Inferior parietal cortex (tissue), 1 donor: Measurements from ENCODE around the gene CPNE4.
A peak's percentile ranks its signal among the peaks of the same experiment; 100 is the strongest.
"Not testable (repeated sequence)": the region's sequence is repeated elsewhere in the genome, so short reads cannot be mapped to it uniquely, and the experiment has no call there.

Source experiments
- DNase-seq: peaks from one replicate; pipeline ENCODE4 v3.0.0-alpha.2; 2016; ENCODE audit errors: extremely low spot score

The CPNE4 gene

DNA sequence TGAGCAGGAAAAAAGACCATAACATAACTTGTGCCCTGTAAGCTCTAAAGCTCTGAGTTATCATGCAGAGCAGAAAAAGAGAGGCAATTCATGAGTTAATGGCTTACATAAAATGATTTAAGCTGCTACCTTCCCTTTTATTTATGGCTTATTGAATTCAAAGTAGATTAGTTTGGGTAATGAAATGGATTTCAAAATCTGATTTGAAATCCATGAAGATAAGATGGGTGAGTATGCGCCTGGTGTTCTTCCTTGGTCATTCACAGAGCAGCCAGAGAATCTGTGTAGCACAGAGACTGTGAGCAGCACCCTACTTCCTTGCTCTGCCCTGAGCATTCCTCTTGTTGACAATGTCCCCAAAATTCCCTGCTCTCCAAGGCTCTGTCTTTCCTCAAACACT lies 495.8 kb downstream of the CPNE4 start:
- no peak for DNase-seq

DNA sequence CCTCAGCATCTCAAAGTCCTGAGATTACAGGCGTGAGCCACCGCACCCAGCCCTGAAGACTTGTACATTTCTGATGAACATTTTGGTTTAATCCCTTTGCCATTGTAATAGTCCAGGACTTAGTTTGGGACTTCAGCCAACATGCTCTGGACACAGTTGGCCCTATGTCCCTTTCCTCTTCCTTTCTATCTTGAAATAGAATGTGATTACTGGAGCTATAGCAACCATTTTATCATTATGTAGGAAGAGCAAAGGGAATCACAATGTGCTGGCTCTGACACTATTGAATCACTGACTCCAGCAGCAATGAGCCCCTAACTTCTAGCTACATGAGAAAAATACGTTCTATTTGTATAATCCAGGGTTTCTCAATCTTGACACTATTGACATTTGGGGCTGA lies 497.3 kb downstream of the CPNE4 start:
- DNase-seq: no peak

DNA sequence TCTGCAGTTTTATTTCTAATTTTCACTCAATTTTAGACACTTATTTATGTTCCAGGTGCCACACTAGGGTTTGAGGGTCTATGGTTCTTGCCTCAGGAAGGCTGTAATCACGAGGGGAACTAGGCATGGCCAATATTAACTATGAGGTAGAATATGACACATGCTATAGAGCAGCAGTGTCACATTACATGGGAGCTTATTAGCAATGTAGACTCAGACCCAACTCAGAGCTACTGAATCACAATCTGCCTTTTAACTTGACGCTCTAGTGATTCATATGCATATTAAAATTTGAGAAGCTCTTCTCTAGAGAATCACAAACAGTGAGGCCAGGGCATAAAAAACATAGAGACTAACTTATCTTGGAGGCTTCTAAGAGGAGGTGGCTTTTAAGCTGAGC lies 499.2 kb downstream of the CPNE4 start:
- DNase-seq: no peak

DNA sequence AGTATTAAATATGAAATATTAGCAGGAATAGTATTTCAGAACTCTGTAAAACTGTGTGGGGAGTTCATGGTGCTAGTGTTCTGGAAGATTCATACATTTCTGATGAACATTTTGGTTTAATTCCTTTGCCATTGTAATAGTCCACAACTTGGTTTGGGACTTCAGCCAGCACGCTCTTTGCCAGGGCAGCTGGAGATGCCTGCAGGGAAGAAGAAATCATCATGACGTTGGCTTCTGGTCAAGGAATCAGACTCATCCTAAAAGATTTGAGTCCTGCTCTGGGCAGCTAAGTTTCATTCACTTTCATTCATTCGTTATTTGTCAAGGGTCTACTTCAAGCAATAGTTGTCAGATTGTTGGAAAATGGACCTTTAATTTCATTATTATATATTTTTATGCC lies 499.7 kb downstream of the CPNE4 start:
- DNase-seq: no peak

DNA sequence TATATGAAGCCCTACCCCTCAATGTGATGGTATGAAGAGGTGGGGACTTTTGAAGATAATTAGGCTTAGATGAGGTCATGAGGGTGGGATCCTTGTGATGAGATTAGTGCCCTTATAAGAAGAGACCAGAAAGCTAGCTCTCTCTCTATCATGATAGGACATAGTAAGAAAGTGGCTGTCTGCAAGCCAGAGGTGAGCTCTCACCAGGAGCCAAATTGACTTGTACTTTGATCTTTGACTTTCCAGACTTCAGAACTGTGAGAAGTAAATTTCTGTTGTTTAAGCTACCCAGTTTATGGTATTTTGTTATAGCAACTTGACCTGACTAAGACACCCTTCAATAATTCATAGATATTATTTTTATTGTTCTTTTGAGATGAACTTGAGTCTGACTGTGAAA lies 502.2 kb downstream of the CPNE4 start:
- DNase-seq: no peak

DNA sequence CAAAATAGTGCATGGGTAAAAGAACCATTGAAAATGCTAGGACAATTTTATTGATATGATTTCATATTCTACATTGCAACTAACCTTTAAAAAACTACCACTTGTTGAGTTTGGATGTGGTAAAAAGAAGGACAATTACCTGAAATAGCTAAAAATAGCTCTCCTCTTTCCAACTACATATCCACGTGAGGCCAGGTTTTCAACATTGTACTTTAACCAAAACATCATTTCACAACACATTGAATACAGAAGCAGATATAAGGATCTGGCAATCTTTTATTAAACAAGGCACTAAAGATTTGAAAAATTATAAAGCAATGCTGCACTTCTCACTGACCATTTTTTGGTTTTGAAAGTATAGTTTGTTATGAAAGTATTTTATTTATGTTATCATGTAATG lies 504.0 kb downstream of the CPNE4 start:
- no peak for DNase-seq

DNA sequence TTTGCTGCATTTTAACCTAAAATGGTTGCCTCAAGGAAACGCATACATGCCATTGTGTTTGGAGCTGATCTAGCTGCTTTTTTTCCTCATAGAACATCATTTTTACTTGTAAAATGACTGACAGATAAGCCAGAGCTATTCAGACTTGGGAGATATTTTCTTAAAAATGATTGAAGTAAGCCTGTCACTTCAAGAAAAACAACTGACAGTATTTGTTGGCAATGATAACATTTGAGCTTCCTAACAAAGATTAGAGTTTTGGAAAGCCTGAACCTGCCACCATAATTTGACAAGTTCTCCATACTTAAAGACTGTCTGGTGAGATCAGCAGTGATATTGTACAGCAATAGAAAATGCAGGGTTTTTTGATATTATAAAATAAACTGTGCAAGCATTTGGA lies 504.4 kb downstream of the CPNE4 start:
- DNase-seq: no peak

DNA sequence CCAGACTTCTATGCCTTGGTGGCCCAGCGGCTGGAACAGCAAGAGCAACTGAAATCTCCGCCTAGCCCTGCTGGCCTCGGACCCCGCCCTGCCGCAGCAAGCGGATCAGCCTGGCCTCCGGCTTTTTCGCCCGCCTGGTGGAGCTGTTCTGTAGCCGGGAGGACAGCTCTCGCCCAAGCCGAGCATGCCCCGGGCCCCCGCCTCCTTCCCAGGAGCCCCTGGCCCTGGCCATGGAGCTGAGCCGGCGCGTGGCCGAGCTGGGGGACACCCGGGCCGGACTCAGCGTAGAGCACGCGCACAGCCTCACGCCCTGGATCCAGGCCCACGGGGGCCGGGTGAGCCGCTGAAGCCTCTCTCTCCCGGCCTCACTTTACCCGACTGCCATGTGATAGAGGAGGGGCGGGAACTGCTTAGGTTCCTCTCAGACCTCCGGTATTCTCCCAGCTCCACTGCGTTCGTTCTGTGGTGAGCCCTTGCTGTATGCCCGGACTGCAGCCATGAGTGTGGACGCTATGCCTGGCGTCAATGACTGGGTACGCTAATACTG lies 507.9 kb downstream of the CPNE4 start:
- peak; percentile 24 for DNase-seq

DNA sequence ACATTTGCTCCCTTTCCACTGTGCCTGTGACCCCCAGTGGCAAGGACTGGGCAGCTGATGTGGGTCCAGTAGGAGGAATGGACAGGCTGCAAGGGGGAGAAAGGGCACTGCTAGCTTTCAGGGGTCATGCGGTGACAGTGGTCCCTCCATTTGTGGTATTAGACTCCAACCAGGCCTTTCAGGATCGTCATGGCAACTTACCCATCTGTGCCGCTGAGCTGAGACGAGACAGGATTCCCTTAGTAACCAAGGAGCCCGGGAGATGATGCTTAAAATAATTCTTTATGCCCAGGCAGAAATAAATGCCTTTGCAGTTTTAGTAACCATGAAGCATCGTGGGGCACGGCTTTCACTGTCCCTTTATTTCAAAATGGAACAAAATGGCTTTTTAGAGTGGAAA lies 516.1 kb downstream of the CPNE4 start:
- no peak for DNase-seq

DNA sequence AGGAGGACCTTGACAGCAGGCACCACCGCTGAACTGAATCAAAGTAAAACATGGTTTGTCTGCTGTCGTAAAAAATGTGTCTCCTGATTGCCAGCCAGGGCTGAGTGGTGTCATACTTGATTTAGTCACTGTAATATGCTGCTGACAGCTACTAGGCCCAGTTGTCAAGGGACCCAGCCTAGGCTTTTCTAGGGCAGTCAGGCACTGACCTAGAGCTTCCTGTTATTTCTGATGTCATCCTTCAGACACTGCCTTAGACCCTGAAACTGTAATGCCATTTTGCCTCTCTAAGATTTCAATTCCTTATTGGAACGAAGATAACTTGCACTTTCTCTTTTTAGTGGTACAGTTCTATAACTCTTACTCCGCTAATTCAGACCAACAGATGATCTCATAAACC lies 529.4 kb downstream of the CPNE4 start:
- no peak for DNase-seq

DNA sequence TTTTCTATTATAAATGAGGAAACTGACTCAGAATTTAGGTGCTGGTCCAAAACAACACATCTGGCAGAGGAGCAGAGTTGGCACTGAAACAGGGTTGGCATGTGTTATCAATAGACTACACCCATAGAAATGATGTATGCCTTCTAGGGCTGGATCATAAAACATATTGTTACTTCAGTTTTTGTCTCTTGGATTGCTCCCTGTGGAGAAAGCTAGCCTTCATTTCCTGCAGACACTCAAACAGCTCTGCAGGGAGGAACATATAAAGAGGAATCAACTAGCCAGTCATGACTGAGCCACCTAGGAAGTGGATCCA lies 531.5 kb downstream of the CPNE4 start:
- DNase-seq: no peak

DNA sequence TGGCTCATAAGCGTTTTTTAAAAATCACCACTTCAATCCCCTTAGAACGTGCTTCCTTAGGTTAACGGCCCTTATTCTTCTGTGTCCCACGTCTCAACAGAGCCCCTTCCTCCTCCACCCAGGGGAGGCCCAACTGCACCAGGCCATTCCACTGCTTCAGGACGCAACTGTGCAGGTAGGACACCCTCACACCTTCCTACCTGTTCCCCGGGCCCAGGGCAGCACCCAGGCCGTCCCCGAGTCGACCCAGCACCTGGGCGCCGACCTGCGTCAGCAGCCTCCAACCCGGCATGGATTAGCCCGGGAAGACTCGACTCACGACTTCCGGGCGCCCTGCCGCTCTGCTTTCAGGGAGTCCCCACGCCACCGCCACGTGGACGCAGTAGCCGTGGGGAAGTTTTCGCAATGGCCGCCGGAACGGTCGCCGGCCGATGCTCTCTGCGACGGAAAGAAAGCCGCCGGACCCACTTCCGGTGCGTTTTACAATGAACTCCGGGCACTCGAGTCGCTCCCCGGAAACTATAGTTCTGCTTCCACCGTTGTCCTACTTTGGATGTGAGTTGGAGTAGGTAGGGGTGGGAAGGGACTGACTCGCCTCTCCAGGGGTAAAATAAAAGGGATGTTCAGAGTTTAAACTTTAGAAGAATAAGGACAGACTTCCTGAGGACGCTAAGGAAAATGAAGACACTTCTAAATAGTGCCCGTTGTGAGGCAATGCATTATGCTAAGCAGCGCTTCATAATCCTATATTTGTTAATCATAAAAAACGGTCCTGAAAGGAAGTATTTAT lies 532.1 kb downstream of the CPNE4 start, which contains the start of gene MRPL3:
MRPL3 (minus strand) TSS at position 442 of the 790 bp plus-strand sequence; CDS start at position 292, 150 bp downstream.
- DNase-seq: peak; percentile 92

DNA sequence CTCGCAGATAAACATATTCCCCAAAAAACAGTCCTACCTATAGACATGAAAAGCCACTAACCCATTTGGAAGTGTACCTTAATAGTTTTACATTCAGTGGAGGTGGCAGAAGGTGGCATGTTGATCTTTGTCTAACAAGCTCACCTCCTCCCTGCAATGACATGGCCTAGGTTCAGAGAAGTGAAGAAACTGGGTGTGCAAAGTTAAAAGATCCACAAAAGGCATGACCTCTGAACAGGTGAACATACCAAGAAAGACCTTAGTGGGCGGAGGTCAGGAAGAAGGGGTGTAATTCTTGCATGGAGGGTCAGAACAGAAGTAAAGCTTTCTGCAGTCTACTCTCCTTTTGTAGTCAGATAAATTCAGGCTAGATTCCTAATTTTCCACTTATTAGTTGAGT lies 532.9 kb downstream of the CPNE4 start:
- no peak for DNase-seq

DNA sequence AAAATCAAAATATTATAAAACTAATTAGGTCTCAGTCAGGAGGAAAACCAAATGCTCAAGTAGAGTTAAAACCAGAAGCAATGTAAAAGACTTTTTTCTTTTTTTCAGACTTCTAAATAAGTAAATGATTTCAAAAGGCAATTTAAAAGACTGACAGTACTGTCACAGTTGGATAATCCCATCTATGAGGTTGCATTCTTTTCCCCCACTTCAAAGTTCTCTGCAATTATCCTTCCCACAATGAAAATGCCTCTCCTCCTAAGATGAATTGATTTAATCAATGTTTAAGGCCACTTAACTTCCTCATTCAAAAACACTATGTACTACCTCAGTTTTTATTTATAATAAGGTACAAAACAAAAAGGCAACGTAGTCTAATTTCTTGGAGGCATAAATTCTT lies 540.1 kb downstream of the CPNE4 start:
- no peak for DNase-seq

DNA sequence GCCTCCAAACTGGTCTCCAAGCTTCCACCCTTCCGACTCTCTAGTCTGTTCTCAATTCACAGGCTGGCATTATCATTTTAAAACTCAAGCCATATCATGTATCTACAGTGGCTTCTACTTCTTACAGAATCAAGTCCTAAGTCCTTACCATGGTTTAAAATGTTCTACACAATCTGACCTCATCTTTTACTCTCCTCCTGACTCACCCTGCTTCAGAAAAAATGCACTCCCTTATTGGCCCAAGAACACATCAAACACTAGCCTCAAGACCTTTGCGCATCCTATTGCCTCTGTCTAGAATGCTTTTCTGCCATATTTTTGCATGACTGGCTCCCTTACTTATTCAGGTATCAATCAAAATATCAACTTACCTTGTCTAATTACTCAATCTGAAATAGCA lies 543.0 kb downstream of the CPNE4 start:
- DNase-seq: no peak

DNA sequence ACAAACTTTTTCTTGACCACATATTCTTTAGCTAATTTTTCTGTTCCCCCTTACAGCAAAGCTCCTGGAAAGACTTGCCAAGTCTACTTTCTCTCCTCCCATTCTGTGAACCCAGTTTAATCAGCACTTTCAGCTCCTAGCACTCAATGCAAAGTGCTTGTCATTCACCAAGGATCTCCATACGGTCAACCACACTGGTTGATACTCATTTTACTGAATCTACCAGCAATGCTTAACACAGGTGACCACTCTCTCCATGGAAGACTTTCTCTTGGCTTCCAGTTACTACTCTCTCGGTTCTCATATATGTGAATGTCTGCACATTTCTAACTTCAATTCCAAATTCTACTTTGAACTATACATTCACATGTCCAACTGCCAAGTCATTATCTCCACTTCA lies 543.7 kb downstream of the CPNE4 start:
- DNase-seq: no peak

DNA sequence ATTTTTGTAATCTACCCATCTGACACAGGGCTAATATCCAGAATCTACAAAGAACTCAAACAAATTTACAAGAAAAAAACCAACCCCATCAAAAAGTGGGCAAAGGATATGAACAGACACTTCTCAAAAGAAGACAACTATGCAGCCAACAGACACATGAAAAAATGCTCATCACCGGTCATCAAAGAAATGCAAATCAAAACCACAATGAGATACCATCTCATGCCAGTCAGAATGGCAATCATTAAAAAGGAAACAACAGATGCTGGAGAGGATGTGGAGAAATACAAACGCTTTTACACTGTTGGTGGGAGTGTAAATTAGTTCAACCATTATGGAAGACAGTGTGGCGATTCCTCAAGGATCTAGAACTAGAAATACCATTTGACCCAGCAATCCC lies 548.3 kb downstream of the CPNE4 start:
- not testable (repeated sequence) for DNase-seq

DNA sequence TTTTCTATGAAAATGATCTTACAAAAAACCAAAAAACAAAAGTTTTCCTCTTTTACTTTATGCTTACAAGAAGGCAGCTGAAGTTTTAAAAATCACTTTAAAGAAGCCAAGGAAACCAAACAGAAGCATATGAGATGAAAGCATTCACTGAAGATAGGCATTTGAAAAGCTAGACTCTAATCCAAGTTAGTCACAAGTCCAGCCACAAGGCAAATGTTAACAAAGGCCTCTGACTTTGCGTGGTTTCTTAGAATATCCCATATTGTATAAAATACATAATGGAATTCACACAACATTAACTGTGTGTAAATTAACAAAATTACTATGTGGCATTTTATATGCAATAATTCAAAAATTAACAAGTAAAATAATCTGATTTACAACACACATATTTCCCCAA lies 549.7 kb downstream of the CPNE4 start:
- DNase-seq: no peak

DNA sequence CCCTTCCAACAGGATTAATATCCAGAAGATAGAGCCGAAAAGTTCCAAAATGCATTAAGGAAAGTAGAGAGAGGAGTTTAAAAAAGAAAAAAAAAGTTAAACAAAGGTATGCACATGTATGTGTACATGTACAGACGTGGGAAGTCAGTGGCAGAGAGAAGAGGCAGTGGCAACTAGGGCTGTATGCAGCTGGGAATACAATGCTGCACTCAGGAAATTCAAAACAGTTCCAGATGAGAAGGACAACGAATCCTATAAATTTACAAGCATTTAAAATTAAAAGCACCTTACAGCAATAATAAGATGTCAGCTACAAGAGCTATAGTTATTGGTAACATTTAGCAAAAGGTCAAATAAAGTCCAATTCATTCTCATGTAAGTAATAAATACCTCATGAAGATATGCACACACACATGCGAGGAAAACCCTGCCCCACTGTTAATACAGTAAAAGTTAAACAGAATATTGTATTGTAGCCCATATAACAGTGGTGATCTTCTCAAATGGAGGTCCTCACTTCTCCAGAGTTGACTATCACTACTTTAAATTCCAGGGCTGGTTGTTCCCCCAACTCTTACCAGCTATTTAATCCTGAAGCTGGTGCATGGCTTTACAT lies 550.2 kb downstream of the CPNE4 start:
- no peak for DNase-seq
